ENCODE measurements around the gene VAV3.

Gene VAV3

DNA sequence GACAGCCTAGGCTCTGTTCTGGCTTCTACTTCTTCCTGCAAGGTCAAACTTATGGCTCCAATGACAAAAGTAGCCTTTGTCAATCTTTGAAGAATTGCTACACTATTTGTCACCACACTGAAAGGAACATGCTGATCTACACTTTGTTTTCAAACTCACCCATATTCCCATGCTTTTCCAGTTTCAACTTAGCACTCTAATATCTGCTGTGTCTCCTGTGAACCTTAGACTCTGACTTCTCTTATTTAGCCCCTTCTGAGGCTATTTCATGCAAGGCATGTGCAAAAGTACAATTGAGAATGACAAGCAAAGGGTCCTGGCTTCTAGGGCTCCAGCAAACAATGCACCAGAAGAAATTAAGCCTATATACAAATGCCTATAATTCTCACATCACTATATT lies 374.9 kb downstream of the VAV3 start:
- no peak overlapping the region for H3K4me3 ChIP-seq
- no peak overlapping the region for H3K27ac ChIP-seq

DNA sequence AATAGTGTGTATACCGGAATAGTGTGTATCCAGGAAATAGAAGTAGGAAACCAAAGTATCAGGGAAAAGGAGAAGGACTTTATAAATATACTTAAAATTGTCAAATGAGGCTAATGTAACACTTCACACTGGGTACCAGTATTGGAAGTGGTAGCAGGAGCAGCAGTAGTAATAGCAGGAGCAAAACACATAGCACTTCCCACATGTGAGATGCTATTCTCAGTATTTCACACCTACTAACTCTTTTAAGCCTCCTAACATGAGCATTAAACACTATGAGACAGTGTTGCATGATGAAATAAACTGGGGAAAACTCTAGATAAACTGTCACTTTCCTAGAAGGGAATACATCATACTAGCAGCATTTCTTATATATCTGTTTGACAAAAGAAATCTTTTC lies 376.7 kb downstream of the VAV3 start:
- Histone ChIP-seq H3K4me3 (no peak overlapping the region), H3K27ac (no peak overlapping the region)

DNA sequence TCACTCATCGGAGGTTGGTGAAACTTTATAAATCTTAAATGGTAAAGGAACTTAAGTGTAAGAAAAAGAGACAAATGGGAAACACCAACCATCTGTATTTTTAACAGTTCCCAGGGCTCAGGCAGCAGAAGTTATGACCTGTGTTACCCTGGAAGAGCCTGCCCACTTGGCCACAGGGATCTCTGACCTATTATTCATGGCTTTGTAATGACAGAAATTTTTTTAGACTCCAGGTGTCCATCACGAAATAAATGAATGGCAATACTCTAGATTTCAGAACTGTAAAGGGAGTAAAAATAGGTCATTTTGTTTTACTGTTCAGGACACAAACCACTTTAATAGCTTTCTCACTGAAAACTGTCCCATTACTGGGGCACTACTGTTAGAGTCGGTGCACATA lies 389.8 kb downstream of the VAV3 start:
- no peak overlapping the region for H3K4me3 ChIP-seq
- no peak overlapping the region for H3K27ac ChIP-seq

DNA sequence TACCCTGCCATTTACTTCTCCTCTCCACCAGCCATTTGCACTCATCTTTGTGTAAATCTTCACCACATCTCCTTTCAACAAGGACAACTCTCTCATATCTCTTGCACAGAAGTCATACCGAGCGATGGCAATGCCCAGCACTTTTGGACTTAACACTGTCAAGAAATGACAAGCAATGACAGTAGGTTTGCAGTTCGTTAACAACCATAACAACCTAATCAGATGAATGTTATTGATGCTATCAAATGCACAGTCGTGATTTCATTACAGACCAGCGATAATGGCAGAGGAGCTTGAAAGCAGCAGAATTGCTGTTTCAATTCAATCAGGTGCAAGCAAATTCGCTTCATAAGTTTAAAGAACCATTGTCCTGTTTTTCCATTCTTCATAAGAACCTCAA lies 390.9 kb downstream of the VAV3 start:
- Histone ChIP-seq H3K27ac (peak overlapping the region in 14 of 21 experiments; percentile 9 to 73 (median 55)), H3K4me3 (no peak overlapping the region)

DNA sequence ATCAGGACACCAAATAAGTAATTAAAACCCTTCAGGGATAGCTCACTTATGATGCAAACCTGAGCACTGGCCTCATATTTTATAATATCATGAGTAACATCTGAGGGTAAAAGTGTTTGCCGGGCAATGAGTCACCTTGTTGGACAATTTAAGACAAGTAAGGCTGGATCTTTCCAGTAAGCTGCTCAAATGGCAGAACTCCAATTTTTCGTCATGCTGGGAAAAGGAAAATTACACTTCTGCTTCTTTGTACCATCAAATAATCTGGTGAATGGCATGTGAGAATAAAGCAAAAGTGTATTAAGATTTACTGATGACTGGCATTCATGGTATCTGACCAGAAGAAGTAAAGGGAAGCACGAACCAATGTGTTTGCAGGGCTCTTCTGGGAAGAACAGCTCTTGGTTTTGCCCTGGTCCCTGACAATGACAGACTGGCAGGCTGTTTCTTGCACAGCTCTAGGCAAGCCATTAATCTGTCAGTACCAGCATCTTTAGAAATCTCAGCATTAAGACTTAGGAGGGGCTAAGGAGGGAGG lies 392.2 kb downstream of the VAV3 start:
- H3K27ac ChIP-seq = peak overlapping the region in 13 of 21 experiments; percentile 6 to 73 (median 64)

DNA sequence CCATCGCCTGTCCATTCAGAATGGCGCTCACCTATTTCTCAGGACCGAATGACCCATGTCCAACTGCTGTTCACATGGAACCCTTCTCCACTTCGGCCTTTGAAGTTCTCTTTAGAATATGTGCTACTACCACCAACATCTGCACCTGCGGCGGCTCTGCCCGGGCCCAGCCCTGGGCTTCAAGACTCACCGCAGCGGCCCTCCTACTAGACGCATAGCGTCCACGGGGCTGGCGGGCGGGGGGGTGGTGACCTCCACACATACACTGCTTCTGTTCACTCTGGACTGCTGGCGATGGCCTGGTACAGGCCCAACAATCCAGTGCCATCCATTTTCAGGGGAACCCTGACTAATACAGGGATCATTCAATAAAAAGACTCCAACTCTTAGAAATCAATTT lies 394.2 kb downstream of the VAV3 start:
- Histone ChIP-seq H3K4me3 (no peak overlapping the region), H3K27ac (no peak overlapping the region)

More for the DNA sequence above, 392.2 kb downstream of the VAV3 start:
- no peak overlapping the region for H3K4me3 ChIP-seq

DNA sequence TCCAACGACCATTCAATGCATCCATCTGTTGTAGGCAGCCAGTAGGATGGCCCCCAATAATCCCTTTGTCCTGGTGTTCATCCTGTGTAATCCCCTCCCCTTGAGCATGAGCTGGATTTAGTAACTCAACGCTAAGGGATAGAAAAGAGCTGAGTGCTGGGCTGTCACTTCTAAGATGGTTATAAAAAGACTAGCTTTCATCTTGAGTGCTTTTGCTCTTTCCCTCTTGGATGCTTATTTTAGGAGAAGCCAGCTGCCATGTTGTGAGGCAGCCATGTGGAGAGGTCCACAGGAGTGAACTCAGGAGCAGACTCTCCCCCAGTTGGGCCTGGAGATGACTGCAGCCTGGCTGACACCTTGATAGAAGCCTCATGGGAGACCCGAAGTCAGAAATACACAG lies 401.5 kb downstream of the VAV3 start:
- Histone ChIP-seq H3K27ac (no peak overlapping the region), H3K4me3 (no peak overlapping the region)

DNA sequence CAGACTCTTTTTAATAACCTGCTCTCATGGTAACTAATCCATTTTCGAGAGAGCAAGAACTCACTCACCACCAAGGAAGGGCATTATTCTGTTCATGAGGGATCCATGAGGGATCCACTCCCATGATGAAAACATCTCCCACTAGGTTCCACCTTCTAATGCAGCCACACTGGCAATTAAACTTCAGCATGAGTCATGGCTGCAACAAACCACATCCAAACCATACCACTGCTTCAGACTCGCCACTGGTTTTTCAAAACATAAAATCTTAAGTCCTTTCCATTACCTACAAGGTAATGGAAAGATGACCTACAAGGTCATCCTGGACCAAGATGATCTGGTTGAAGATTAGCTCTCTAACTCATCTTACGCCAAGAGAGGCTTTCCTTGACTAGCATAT lies 405.1 kb downstream of the VAV3 start:
- no peak overlapping the region for H3K27ac ChIP-seq
- H3K4me3 ChIP-seq = no peak overlapping the region

DNA sequence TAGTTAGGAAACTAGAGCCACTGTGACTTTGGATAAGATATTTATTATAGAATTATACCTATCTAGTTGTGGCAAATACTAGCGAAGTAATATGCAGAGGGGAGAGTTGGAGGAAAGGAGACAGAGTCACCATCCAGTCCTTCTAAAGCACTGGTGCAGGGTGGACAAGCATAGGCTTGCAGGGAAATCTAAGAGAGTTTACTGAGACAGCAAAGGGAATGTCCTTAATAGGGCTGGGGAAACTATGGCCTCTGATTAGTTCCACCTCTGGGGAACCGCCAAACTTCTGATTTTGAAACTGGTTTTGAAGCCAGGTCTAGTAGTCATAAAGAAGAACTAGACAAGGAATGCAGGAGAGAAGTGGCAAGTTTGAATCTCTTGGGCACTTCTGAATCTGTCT lies 407.9 kb downstream of the VAV3 start:
- Histone ChIP-seq H3K4me3 (no peak overlapping the region), H3K27ac (no peak overlapping the region)

DNA sequence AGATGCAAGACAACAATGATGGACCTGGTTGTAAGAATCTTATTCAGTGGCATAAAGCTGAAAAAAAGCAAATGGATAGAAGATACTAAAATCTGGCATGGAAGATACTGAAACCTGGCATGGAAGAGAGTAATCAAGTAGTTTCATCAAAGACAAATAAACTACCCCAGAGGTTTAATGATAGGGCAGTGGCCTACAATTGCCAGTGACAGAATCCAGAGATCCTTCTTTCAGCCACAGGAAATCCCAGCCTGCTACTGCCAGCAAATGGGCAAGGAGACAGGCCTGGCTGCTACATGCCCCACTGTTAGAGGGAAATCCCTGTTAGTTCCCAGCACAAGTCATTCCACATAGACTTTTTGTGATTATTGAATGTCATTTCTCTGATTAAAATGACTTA lies 409.4 kb downstream of the VAV3 start:
- H3K27ac ChIP-seq = no peak overlapping the region
- H3K4me3 ChIP-seq = no peak overlapping the region

DNA sequence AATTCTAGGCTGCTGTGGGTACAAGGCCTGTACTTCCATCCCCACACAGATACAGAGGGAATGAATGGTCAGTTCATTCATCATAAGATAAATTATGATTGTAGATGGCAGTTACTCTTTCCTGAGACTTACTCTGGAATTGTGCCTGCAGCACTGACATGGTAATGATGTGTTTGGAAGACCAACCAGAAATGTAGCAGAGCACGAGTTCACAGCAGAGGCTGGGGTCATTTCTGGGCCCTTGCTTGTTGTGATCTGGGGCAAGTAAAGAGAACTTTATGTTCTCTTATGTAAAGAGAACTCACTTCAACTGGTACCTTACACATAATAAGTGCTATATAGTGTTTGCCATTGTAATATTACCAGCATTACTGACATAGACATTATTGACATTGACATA lies 412.2 kb downstream of the VAV3 start:
- Histone ChIP-seq H3K4me3 (no peak overlapping the region), H3K27ac (no peak overlapping the region)

DNA sequence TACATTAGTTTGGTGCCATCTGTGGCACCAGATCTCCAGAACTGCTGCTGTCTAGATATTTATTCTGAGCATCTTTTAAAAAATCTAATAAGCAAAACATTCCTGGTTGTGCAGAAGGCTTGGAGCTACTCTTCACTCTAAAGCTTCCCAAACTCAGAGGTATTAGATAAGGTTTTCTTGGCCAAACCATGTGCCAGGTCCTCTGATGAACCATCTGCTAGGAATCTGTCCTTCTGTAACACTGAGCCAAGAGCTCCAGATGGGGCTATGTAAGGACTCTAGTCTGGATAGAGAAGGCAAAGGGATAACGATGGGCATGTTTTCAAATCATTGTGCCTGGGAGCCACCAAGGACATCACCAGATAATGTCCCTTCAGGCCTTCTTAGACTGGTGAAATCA lies 413.5 kb downstream of the VAV3 start:
- H3K27ac ChIP-seq = no peak overlapping the region

DNA sequence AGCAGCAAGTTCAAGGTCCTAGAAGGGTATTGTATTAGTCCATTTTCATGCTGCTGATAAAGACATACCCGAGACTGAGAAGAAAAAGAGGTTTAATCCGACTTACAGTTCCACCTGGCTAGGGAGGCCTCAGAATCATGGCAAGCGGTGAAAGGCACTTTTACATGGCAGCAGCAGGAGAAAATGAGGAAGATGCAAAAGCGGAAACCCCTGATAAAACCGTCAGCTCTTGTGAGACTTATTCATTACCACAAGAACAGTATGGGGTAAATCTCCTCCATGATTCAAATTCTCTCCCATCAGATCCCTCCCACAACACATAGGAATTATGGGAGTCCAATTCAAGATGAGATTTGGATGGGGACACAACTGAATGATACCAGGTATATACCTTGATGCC lies 414.6 kb downstream of the VAV3 start:
- Histone ChIP-seq H3K27ac (no peak overlapping the region), H3K4me3 (no peak overlapping the region)

More for the DNA sequence above, 413.5 kb downstream of the VAV3 start:
- no peak overlapping the region for H3K4me3 ChIP-seq

DNA sequence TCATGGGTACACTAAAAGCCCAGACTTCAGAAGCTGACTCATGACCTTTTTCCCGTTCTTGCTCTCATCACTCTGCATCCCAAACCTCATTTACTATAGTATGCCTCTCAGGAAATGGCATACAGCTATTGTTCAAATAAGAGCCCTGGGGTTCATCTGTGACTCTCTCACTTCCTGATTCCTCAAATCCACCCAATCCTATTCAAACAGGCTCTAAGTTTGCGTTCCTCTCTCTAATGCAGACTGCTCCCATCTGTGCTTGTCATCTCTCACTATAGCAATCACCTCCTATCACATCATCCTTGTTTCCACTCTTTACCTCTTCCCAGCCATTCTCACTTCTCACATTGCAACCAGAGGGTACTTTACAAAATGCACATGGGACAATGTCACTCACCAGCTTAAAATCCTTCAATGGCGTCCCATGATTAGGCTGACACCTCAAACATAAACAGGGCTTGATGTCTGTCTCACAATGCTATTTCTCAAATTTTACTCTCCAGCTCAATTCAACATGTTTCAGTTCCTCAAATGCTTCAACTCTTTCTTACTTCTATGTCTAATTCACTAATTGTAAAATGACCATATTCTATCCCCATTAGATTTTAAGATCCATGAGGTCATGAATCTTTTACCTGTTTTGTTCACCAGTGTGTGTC lies 415.7 kb downstream of the VAV3 start:
- Histone ChIP-seq H3K27ac (no peak overlapping the region), H3K4me3 (no peak overlapping the region)

DNA sequence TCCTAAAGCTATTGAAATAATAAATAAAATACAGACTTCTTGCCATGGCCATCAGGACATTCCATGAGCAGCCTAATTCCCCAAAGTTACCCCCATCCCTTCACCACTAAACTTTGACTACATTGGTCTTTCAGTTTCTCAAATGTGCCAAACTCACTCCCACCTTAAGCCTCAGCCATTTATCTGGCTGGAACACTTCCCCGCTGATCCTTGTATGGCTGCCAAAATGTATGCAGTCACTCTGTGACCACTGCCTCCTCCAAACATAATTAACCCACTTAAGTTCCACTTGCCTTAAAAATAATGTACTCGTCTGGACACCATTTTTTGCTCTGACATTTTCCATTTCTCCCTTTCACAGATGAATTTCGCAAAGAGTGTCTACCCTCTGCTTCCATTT lies 416.7 kb downstream of the VAV3 start:
- Histone ChIP-seq H3K4me3 (no peak overlapping the region), H3K27ac (no peak overlapping the region)

DNA sequence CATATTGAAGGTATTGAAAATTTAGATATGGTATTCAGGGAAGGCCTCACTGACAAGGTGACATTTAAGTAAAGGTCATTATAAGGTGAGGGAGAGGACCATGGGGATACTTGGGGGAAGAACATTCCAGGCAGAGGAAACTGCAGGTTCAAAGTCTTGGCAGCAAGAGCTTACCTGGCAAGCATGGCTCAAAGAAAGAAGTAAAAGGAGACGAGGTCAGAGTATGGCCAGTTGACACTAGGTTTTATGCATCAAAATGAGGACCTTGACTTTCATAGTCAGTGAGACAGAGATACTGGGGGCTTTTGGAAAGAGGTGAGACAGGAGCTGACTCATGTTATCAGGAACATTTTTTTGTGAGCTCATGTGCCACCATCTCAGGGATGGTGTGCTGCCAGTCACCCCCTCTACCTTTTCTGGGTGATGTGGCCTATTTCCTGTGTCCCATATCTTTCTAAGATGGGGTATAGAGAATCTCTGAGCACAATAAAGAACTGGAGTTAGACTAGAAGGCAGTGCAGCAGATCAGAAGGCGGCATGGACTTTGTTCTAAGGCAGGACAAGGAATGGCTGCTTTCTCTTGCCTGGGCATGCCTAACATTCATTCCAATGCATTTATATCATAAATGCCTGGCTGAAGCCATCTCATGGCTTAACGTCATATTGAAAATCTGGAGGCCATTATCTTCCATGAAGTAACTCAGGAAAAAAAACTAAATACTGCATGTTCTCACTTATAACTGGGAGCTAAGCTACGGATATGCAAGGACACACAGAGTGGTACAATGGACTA lies 417.4 kb downstream of the VAV3 start:
- H3K27ac ChIP-seq = no peak overlapping the region
- H3K4me3 ChIP-seq = no peak overlapping the region

DNA sequence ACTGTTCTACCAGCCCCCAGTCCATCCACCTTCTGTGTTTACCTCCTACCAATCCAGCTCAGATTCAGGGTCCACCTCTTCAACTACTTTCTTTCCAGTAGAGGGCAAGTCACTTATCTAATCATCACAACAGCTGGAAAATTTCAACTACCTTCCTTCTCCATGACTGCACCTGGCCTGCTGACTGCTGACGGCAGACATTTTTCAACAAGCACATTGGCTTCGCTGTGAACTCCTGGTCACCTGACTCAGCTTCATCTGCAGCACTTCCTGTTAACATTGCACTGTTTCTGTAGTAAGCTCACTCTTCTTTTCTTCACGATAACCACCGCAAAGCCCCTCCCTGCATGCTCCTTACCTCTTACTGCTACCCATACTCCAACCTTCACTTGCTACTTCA lies 418.4 kb downstream of the VAV3 start:
- H3K4me3 ChIP-seq = no peak overlapping the region
- H3K27ac ChIP-seq = no peak overlapping the region

DNA sequence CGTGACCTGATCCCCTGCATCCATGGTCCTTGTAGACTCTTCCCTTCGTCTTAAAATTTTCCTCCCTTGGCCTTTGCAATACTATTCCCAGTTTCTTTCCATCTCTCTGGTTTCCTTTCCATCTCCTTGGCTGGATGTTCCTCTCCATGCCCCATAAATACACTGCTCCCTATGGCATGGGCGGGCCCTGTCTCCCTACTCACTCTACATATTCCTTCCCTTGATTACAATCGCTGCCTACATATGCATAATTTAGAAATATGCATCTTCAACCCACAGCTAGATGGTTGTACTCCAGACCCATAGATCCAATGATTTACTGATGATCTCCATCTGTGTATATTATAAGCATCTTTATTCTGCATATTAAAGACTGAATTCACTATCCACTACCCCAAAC lies 419.1 kb downstream of the VAV3 start:
- H3K27ac ChIP-seq = no peak overlapping the region
- H3K4me3 ChIP-seq = no peak overlapping the region

DNA sequence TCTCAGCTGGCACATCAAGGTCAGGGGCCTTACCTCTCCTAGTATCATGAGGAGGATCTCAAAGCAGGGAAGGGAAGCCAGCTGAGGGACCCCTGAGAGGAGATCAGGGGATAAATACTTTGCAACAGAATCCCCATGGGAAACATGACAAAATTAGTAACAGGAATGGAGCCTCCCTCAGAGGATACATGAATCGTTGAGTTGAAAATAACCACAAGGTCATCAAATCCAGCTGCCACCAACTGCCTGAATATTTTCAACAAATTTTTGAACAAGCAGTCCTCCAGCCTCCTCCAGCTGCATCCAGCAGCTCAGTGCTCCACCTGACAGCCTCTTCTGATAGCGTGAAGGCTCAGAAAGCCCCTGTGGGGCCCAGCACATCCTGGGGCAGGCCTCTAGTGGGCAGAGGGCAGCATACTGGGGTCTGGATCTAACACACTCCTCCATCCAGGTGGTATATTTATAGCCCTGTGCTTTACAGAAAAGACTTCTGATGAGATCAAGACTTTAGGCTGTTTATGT lies 419.9 kb downstream of the VAV3 start:
- Histone ChIP-seq H3K4me3 (no peak overlapping the region), H3K27ac (peak overlapping the region in 6 of 21 experiments; percentile 3 to 50 (median 17))

DNA sequence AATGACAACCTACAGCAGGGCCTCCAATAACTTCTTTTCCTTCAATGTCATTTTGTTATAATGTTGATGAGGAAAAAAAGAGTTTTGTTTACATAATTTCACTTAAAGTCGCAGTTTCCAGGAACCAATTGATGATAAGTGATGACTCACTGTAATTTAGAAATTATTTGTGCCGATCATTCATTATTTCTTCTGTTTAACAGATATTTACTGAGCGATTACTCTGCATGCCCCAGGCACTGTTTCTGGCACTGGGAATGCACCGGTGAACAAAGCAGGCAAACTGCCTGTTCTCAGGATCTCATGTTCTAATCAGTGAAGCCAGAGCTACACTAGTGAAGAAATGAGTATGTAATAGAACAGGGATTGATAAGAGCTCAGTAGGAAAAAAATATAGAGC lies 420.7 kb downstream of the VAV3 start:
- H3K27ac ChIP-seq = peak overlapping the region in 2 of 21 experiments; percentile 14 to 50
- H3K4me3 ChIP-seq = no peak overlapping the region

DNA sequence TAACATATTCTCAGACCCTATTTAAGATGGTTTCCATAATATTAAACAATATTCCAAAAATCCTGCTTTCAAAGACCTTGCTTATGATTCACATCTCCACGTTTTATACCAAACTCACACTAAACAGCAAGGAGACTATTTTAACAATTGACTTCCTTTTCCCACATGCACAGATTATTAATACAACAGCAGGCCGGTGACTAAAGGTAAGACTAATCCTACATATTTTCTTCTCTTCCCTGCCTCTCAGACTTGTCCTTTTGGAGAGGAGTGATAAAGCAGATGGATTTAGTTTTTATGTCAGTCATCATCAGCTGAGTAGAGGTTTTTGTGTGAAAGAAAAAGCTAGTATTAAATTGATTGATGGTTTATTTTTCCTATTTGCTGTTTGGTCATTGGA lies 423.6 kb downstream of the VAV3 start:
- Histone ChIP-seq H3K4me3 (no peak overlapping the region), H3K27ac (no peak overlapping the region)
